GM19438 (cell line): ENCODE results near the gene ELAVL4.

ENCODE experiments used
- ATAC-seq: cut with Tn5 transposase; IDR thresholded peaks from one replicate; pipeline ENCODE4 v1.9.1; 2021; ENCODE audit warnings: low read depth; ENCODE audit not compliant: unreplicated experiment

ELAVL4 gene

DNA sequence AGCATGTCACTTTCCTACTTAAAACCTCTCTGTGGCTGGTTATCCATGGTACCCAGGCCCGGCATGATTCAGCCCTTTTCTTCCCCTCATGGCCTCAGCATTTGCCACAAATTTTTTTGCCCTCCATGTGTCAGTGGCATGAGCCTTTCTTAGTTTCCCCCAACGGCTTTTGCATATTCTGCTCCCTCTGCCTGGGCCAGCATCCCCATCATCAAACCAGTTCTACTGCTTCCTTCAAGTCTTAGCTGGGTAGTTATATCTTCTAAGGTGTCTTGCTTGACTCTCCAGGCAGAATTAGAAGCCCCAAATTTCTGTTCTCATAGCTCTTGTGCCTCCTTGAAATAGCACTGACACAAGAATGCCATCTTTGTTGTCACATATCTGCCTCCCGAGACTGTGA lies 127.9 kb downstream of the ELAVL4 start:
- no peak for ATAC-seq

DNA sequence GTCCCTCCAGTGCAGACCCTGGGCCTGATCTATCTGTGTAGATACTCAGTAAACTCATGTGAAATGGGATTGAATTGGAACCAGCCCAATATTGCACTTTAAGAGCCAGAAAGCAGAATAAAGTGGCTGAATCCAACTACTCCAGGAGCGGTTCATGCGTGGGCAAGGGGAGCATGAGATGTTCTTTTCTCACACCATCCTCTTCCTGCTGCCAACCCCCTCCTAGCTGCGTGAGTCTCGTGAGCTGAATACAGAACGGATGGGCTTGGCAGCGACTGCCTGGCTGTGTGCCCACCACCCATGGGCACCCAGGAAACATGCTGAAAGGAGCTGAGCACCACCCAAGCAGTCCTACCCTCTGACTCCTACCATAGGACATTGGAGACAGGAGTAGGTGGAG lies 128.3 kb downstream of the ELAVL4 start:
- ATAC-seq, result no peak

DNA sequence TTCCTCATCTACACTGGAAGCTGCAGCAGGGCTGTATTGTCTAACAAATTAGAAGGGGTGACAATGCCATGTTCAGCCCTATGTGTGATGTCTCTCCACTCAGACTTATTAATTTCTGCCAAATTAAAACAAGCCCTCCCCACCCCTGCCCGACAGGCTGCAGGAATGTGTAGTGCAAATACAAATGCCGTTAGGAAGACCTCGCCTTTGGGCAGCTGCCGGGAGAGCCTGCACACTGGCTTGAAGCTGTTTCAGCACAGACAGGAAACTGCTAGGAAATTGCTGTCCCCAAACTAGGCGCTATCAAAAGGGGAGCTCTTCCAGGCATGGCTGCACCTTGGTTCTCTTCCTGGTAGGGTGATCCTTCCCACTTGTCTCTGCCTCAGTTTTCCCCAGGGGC lies 135.2 kb downstream of the ELAVL4 start:
- ATAC-seq, result no peak

DNA sequence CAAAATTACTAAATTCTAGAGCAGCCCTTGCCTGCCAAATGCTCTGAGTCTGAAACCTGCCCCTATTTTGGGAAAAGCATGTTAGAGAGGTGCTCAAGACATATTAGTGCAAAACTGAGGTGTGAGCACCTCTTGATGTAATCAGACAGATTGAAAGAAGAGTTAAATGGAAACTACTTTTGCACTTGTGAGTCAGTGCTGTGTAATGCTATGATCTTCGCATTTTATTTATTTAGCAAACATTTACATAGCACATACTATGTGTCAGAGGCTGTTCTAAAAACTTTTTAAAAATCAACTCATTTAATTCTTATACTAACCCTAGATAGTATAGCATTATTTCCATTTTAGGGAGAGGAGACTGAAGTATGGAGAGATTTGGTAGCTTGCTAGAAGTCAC lies 138.1 kb downstream of the ELAVL4 start:
- ATAC-seq, result no peak

DNA sequence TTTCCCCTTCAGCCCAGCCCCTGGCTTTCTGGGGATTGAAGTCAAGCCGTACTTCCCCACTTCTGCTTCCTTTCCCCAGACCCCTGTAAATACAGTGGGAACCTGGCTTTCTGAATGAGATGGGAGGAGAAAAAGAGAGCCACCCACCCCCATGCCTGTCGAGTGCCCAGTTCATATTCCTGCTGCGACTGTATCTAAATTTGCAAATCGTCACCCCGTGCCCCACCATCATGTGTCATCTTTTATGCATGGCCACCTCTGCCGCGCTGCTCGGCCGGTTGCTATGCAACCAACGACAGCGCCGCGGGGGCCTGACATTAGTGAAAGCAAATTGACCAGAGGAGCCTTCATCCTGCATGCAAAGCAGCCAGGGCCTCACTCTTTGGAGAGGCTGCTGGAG lies 143.0 kb downstream of the ELAVL4 start:
- ATAC-seq, result peak; percentile 78

DNA sequence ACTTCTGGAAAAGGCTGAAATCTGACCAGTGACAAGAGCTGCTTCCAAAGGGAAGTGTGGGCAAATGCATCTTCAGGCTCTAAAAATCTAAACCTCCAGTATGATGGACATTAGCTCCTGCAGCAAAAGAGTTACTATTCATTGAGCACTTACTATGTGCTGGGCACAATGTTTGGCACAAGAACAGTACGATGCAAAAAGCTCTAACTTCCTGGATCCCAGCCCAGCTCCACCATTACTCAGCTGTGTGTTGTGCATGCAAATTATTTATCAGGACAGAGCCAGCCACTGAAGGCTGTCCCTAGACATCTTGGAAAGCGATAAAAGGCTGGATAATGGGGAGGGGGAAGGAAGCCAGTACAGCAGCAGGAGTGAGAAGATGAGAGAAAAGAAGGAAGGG lies 143.5 kb downstream of the ELAVL4 start:
- no peak for ATAC-seq
